Measurements from ENCODE around the gene COPS3. TPM values are rescaled to one million over a fixed set of nuclear protein-coding genes. Genes with fewer than 3 reads are reported as not detected.

The COPS3 gene
- total and polyA plus RNA-seq, 9 of the 15 experiments (the other 6 are each of a cell fraction or from before 2014, with no cell fraction given): 92.4 to 295 (median 167) TPM

DNA sequence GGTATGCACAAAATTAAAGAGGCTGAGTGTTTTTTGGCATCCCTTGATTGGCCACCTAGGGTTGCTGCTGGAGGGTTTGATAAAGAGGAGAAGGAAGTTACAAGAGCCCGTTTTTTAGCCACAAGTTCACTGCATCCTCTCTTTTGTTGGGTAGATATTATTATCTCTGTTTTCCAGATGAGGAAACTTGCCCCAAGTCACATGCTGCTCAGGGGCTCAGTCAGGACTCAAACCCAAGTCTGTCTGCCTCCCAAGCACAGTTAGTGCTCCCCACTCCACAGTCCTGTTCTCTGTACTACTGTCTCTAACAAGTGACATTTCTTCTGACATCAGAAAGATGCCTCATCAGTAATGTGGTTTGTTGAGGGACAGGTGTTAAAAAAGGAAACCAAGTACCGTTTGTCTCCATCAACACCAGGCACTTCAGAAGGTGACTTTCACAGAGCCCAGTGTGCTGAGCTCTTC is 23.5 kb upstream of the COPS3 start (continued):
- TF ChIP-seq, protein P1, sequence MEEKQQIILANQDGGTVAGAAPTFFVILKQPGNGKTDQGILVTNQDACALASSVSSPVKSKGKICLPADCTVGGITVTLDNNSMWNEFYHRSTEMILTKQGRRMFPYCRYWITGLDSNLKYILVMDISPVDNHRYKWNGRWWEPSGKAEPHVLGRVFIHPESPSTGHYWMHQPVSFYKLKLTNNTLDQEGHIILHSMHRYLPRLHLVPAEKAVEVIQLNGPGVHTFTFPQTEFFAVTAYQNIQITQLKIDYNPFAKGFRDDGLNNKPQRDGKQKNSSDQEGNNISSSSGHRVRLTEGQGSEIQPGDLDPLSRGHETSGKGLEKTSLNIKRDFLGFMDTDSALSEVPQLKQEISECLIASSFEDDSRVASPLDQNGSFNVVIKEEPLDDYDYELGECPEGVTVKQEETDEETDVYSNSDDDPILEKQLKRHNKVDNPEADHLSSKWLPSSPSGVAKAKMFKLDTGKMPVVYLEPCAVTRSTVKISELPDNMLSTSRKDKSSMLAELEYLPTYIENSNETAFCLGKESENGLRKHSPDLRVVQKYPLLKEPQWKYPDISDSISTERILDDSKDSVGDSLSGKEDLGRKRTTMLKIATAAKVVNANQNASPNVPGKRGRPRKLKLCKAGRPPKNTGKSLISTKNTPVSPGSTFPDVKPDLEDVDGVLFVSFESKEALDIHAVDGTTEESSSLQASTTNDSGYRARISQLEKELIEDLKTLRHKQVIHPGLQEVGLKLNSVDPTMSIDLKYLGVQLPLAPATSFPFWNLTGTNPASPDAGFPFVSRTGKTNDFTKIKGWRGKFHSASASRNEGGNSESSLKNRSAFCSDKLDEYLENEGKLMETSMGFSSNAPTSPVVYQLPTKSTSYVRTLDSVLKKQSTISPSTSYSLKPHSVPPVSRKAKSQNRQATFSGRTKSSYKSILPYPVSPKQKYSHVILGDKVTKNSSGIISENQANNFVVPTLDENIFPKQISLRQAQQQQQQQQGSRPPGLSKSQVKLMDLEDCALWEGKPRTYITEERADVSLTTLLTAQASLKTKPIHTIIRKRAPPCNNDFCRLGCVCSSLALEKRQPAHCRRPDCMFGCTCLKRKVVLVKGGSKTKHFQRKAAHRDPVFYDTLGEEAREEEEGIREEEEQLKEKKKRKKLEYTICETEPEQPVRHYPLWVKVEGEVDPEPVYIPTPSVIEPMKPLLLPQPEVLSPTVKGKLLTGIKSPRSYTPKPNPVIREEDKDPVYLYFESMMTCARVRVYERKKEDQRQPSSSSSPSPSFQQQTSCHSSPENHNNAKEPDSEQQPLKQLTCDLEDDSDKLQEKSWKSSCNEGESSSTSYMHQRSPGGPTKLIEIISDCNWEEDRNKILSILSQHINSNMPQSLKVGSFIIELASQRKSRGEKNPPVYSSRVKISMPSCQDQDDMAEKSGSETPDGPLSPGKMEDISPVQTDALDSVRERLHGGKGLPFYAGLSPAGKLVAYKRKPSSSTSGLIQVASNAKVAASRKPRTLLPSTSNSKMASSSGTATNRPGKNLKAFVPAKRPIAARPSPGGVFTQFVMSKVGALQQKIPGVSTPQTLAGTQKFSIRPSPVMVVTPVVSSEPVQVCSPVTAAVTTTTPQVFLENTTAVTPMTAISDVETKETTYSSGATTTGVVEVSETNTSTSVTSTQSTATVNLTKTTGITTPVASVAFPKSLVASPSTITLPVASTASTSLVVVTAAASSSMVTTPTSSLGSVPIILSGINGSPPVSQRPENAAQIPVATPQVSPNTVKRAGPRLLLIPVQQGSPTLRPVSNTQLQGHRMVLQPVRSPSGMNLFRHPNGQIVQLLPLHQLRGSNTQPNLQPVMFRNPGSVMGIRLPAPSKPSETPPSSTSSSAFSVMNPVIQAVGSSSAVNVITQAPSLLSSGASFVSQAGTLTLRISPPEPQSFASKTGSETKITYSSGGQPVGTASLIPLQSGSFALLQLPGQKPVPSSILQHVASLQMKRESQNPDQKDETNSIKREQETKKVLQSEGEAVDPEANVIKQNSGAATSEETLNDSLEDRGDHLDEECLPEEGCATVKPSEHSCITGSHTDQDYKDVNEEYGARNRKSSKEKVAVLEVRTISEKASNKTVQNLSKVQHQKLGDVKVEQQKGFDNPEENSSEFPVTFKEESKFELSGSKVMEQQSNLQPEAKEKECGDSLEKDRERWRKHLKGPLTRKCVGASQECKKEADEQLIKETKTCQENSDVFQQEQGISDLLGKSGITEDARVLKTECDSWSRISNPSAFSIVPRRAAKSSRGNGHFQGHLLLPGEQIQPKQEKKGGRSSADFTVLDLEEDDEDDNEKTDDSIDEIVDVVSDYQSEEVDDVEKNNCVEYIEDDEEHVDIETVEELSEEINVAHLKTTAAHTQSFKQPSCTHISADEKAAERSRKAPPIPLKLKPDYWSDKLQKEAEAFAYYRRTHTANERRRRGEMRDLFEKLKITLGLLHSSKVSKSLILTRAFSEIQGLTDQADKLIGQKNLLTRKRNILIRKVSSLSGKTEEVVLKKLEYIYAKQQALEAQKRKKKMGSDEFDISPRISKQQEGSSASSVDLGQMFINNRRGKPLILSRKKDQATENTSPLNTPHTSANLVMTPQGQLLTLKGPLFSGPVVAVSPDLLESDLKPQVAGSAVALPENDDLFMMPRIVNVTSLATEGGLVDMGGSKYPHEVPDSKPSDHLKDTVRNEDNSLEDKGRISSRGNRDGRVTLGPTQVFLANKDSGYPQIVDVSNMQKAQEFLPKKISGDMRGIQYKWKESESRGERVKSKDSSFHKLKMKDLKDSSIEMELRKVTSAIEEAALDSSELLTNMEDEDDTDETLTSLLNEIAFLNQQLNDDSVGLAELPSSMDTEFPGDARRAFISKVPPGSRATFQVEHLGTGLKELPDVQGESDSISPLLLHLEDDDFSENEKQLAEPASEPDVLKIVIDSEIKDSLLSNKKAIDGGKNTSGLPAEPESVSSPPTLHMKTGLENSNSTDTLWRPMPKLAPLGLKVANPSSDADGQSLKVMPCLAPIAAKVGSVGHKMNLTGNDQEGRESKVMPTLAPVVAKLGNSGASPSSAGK (IDR thresholded peaks at IDR 0.05): 0 out of 2 replicates have a peak, but pooled peaks have one; percentile 9
- TF ChIP-seq TEAD4 (IDR thresholded peaks at IDR 0.05; ENCODE audit: low read length) (peak; percentile 92), TEAD4 (CRISPR knock-in tag; IDR thresholded peaks at IDR 0.05; ENCODE audit: borderline replicate concordance) (no peak), RUNX1 (IDR thresholded peaks at IDR 0.05; ENCODE audit: low read depth) (no peak), KAT2B (IDR thresholded peaks at IDR 0.05; ENCODE audit: low read depth, low read length) (no peak), SMARCB1 (IDR thresholded peaks at IDR 0.05; ENCODE audit: insufficient read length, low read depth) (no peak), MYC (IDR thresholded peaks at IDR 0.05; ENCODE audit: low read depth, low read length) (0 out of 2 replicates have a peak, but pooled peaks have one; percentile 18), MYC (CRISPR knock-in tag; IDR thresholded peaks at IDR 0.05; ENCODE audit: borderline replicate concordance, low read depth) (no peak), LEF1 (IDR thresholded peaks at IDR 0.05) (peak; percentile 67), SMARCA4 (IDR thresholded peaks at IDR 0.05) (peak; percentile 85)
- TF ChIP-seq, protein P2, sequence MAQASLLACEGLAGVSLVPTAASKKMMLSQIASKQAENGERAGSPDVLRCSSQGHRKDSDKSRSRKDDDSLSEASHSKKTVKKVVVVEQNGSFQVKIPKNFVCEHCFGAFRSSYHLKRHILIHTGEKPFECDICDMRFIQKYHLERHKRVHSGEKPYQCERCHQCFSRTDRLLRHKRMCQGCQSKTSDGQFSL (CRISPR knock-in tag; IDR thresholded peaks at IDR 0.05): no peak
- TF ChIP-seq, protein P2 (tag; IDR thresholded peaks at IDR 0.05): no peak
- TF ChIP-seq, protein P3, sequence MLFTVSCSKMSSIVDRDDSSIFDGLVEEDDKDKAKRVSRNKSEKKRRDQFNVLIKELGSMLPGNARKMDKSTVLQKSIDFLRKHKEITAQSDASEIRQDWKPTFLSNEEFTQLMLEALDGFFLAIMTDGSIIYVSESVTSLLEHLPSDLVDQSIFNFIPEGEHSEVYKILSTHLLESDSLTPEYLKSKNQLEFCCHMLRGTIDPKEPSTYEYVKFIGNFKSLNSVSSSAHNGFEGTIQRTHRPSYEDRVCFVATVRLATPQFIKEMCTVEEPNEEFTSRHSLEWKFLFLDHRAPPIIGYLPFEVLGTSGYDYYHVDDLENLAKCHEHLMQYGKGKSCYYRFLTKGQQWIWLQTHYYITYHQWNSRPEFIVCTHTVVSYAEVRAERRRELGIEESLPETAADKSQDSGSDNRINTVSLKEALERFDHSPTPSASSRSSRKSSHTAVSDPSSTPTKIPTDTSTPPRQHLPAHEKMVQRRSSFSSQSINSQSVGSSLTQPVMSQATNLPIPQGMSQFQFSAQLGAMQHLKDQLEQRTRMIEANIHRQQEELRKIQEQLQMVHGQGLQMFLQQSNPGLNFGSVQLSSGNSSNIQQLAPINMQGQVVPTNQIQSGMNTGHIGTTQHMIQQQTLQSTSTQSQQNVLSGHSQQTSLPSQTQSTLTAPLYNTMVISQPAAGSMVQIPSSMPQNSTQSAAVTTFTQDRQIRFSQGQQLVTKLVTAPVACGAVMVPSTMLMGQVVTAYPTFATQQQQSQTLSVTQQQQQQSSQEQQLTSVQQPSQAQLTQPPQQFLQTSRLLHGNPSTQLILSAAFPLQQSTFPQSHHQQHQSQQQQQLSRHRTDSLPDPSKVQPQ (CRISPR knock-in tag; IDR thresholded peaks at IDR 0.05; ENCODE audit: borderline replicate concordance): no peak

Data from K562 (cell line).